ENCODE results near the gene NPAS2. TPM values are rescaled to one million over a fixed set of nuclear protein-coding genes. Genes with fewer than 3 reads are reported as not detected.

Gene NPAS2
- polyA plus RNA-seq, 6 donors from 2014 or later, result not detected

- Mint-ChIP-seq H3K4me1 (no peaks in the 10 kb centered on the region), H3K27me3 (peaks cover under 1 to 16% (median 12%) of the 10 kb centered on the region in 3 donors)
- DNase-seq, result no peak
These were observed 34.2 kb upstream of the NPAS2 start for GRCh38 chr2:100785626-100786296.

GRCh38 chr2:100786297-100786658 is 33.7 kb upstream of the NPAS2 start:
- H3K4me1 Mint-ChIP-seq, result no peaks in the 10 kb centered on the region

More at GRCh38 chr2:100785626-100786296, 34.2 kb upstream of the NPAS2 start:
- no peak for ATAC-seq (ENCODE audit: low read depth in 2 of 2)
- no peaks in the 10 kb centered on the region for H3K36me3 Mint-ChIP-seq
- H3K9me3 Mint-ChIP-seq, result peaks cover 0 to 8% (median 2%) of the 10 kb centered on the region in 7 donors
- H3K27ac Mint-ChIP-seq, result no peak overlapping the region
- H3K4me3 Mint-ChIP-seq, result no peak overlapping the region

GRCh38 chr2:100786985-100787384 is 33.0 kb upstream of the NPAS2 start:
- H3K9me3 Mint-ChIP-seq, result peaks cover 0 to 8% (median 2%) of the 10 kb centered on the region in 7 donors
- ATAC-seq (ENCODE audit: low read depth in 2 of 2) (no peak), DNase-seq (no peak)
- no peaks in the 10 kb centered on the region for H3K36me3 Mint-ChIP-seq
- no peak overlapping the region for H3K4me3 Mint-ChIP-seq
- no peak overlapping the region for H3K27ac Mint-ChIP-seq
- no peaks in the 10 kb centered on the region for H3K4me1 Mint-ChIP-seq
- peaks cover 0 to 22% (median 13%) of the 10 kb centered on the region in 3 donors for H3K27me3 Mint-ChIP-seq

More at GRCh38 chr2:100786297-100786658, 33.7 kb upstream of the NPAS2 start:
- H3K27me3 Mint-ChIP-seq, result peaks cover 0 to 20% (median 12%) of the 10 kb centered on the region in 3 donors
- H3K36me3 Mint-ChIP-seq, result no peaks in the 10 kb centered on the region
- peaks cover 0 to 8% (median 2%) of the 10 kb centered on the region in 7 donors for H3K9me3 Mint-ChIP-seq
- ATAC-seq (ENCODE audit: low read depth in 2 of 2) (no peak), DNase-seq (no peak)
- no peak overlapping the region for H3K4me3 Mint-ChIP-seq
- no peak overlapping the region for H3K27ac Mint-ChIP-seq

- no peaks in the 10 kb centered on the region for H3K36me3 Mint-ChIP-seq
- DNase-seq (no peak), ATAC-seq (ENCODE audit: low read depth in 2 of 2) (no peak)
These were observed 30.6 kb upstream of the NPAS2 start for GRCh38 chr2:100789361-100789760.

GRCh38 chr2:100791294-100791935 is 28.5 kb upstream of the NPAS2 start:
- DNase-seq, result no peak
- Mint-ChIP-seq H3K9me3 (peaks cover 0 to 15% (median 6%) of the 10 kb centered on the region in 7 donors), H3K36me3 (no peaks in the 10 kb centered on the region), H3K27ac (no peak overlapping the region), H3K4me3 (no peak overlapping the region), H3K27me3 (peaks cover 7 to 28% (median 25%) of the 10 kb centered on the region in 3 donors), H3K4me1 (no peaks in the 10 kb centered on the region)
- no peak for ATAC-seq (ENCODE audit: low read depth in 2 of 2)

More at GRCh38 chr2:100789361-100789760, 30.6 kb upstream of the NPAS2 start:
- Mint-ChIP-seq H3K27me3 (peaks cover 0 to 27% (median 25%) of the 10 kb centered on the region in 3 donors), H3K27ac (no peak overlapping the region), H3K4me3 (no peak overlapping the region), H3K4me1 (no peaks in the 10 kb centered on the region), H3K9me3 (peaks cover 0 to 9% (median 3%) of the 10 kb centered on the region in 7 donors)

- Mint-ChIP-seq H3K4me3 (no peak overlapping the region), H3K27ac (no peak overlapping the region), H3K4me1 (no peaks in the 10 kb centered on the region), H3K36me3 (no peaks in the 10 kb centered on the region), H3K27me3 (peaks cover 7 to 28% (median 25%) of the 10 kb centered on the region in 3 donors), H3K9me3 (peaks cover 0 to 15% (median 8%) of the 10 kb centered on the region in 7 donors)
- DNase-seq (no peak), ATAC-seq (ENCODE audit: low read depth in 2 of 2) (no peak)
These were observed 28.0 kb upstream of the NPAS2 start for GRCh38 chr2:100791936-100792308.

- Mint-ChIP-seq H3K4me1 (no peaks in the 10 kb centered on the region), H3K36me3 (no peaks in the 10 kb centered on the region), H3K27ac (peak overlapping the region in 1 of 6 donors; percentile 48), H3K9me3 (peaks cover 0 to 9% (median 5%) of the 10 kb centered on the region in 7 donors), H3K27me3 (peaks cover 7 to 30% (median 29%) of the 10 kb centered on the region in 3 donors), H3K4me3 (no peak overlapping the region)
- no peak for ATAC-seq (ENCODE audit: low read depth in 2 of 2)
- no peak for DNase-seq
These were observed 26.7 kb upstream of the NPAS2 start for GRCh38 chr2:100793220-100793619.

- Mint-ChIP-seq H3K9me3 (peaks cover 0 to 9% (median 4%) of the 10 kb centered on the region in 7 donors), H3K27me3 (peaks cover 7 to 35% (median 35%) of the 10 kb centered on the region in 3 donors), H3K4me3 (no peak overlapping the region), H3K27ac (peak overlapping the region in 1 of 6 donors; percentile 16), H3K4me1 (no peaks in the 10 kb centered on the region), H3K36me3 (no peaks in the 10 kb centered on the region)
- DNase-seq, result no peak
- no peak for ATAC-seq (ENCODE audit: low read depth in 2 of 2)
These were observed 26.0 kb upstream of the NPAS2 start for GRCh38 chr2:100793982-100794381.

- Mint-ChIP-seq H3K27ac (no peak overlapping the region), H3K36me3 (no peaks in the 10 kb centered on the region), H3K27me3 (peaks cover 15 to 47% (median 40%) of the 10 kb centered on the region in 3 donors), H3K4me1 (no peaks in the 10 kb centered on the region), H3K9me3 (peaks cover 0 to 9% (median 4%) of the 10 kb centered on the region in 7 donors), H3K4me3 (no peak overlapping the region)
- DNase-seq (no peak), ATAC-seq (ENCODE audit: low read depth in 2 of 2) (no peak)
These were observed 23.3 kb upstream of the NPAS2 start for GRCh38 chr2:100796499-100797100.

- H3K27ac Mint-ChIP-seq, result no peak overlapping the region
- ATAC-seq (ENCODE audit: low read depth in 2 of 2) (no peak), DNase-seq (no peak)
- H3K36me3 Mint-ChIP-seq, result no peaks in the 10 kb centered on the region
- H3K4me3 Mint-ChIP-seq, result no peak overlapping the region
- peaks cover 0 to 9% (median 2%) of the 10 kb centered on the region in 7 donors for H3K9me3 Mint-ChIP-seq
- H3K27me3 Mint-ChIP-seq, result peaks cover 20 to 37% (median 28%) of the 10 kb centered on the region in 3 donors
- no peaks in the 10 kb centered on the region for H3K4me1 Mint-ChIP-seq
These were observed 20.3 kb upstream of the NPAS2 start for GRCh38 chr2:100799686-100800085.

GRCh38 chr2:100800915-100801314 is 19.0 kb upstream of the NPAS2 start:
- H3K36me3 Mint-ChIP-seq, result no peaks in the 10 kb centered on the region
- no peak for ATAC-seq (ENCODE audit: low read depth in 2 of 2)
- H3K4me3 Mint-ChIP-seq, result no peak overlapping the region
- H3K9me3 Mint-ChIP-seq, result peaks cover 0 to 7% (median 0%) of the 10 kb centered on the region in 7 donors
- peaks cover 12 to 37% (median 28%) of the 10 kb centered on the region in 3 donors for H3K27me3 Mint-ChIP-seq
- H3K27ac Mint-ChIP-seq, result no peak overlapping the region
- no peak for DNase-seq
- H3K4me1 Mint-ChIP-seq, result no peaks in the 10 kb centered on the region

- no peak for ATAC-seq (ENCODE audit: low read depth in 2 of 2)
- DNase-seq, result no peak
- no peaks in the 10 kb centered on the region for H3K36me3 Mint-ChIP-seq
- H3K4me3 Mint-ChIP-seq, result no peak overlapping the region
- H3K4me1 Mint-ChIP-seq, result no peaks in the 10 kb centered on the region
- H3K9me3 Mint-ChIP-seq, result peaks cover 0 to 6% (median 0%) of the 10 kb centered on the region in 7 donors
- no peak overlapping the region for H3K27ac Mint-ChIP-seq
- peaks cover 12 to 37% (median 28%) of the 10 kb centered on the region in 3 donors for H3K27me3 Mint-ChIP-seq
These were observed 18.5 kb upstream of the NPAS2 start for GRCh38 chr2:100801402-100801801.

GRCh38 chr2:100802066-100802465 is 17.9 kb upstream of the NPAS2 start:
- Mint-ChIP-seq H3K27ac (no peak overlapping the region), H3K27me3 (peaks cover 16 to 43% (median 29%) of the 10 kb centered on the region in 3 donors), H3K4me1 (no peaks in the 10 kb centered on the region), H3K4me3 (no peak overlapping the region), H3K9me3 (peaks cover 0 to 4% (median 0%) of the 10 kb centered on the region in 7 donors), H3K36me3 (no peaks in the 10 kb centered on the region)
- DNase-seq (no peak), ATAC-seq (ENCODE audit: low read depth in 2 of 2) (no peak)

Data from naive B cell (primary cell).